H1 (cell line): Measurements from ENCODE around the gene SNRK. TPM values are rescaled to one million over a fixed set of nuclear protein-coding genes. Genes with fewer than 3 reads are reported as not detected.

Experiments
- CTCF ChIA-PET: fragments of 300-600 bp; sonication (Branson Sonifier 250); formaldehyde crosslinking; loops from one replicate; lab custom pipeline; 2021; ENCODE audit not compliant: partially characterized antibody; lab: Charles Lee
- POLR2A ChIA-PET: fragments of 300-600 bp; sonication (Branson Sonifier 250); formaldehyde crosslinking; loops from one replicate; lab custom pipeline; 2021; ENCODE audit warnings: inconsistent platforms; ENCODE audit not compliant: partially characterized antibody; lab: Charles Lee
- DNase-seq, 2 experiments: peaks; one replicate each; pipeline versions ENCODE4 v3.0.0 to v3.0.0-alpha.2; 2010 to 2022; ENCODE audit warnings: low spot score in 2 of 2, low read depth in 1 of 2, mixed read lengths in 1 of 2
- FAIRE-seq: peaks from 2 replicates; lab custom pipeline; 2011; peaks lifted over from hg19 to GRCh38; lab: Jason Lieb, UNC
- H2AFZ ChIP-seq: 2 replicates; pipeline ENCODE4 v1.8.1; 2012; ENCODE audit warnings: low read length, inconsistent platforms
- H2AK5ac ChIP-seq: 2 replicates; pipeline ENCODE4 v1.6.1; 2013; ENCODE audit warnings: low read depth, low read length
- H2BK120ac ChIP-seq: replicated peaks from 2 replicates; pipeline ENCODE3; 2013; ENCODE audit warnings: low read depth, low read length, inconsistent platforms
- H2BK12ac ChIP-seq: 2 replicates; pipeline ENCODE4 v1.6.1; 2013; ENCODE audit warnings: low read depth, low read length
- H2BK15ac ChIP-seq: 2 replicates; pipeline ENCODE4 v1.6.1; 2013; ENCODE audit warnings: low read length
- H2BK20ac ChIP-seq: 2 replicates; pipeline ENCODE4 v1.6.1; 2013; ENCODE audit warnings: low read length
- H2BK5ac ChIP-seq: 2 replicates; pipeline ENCODE4 v1.6.1; 2013; ENCODE audit warnings: low read depth, low read length
- H3K14ac ChIP-seq: 2 replicates; pipeline ENCODE4 v1.6.1; 2013; ENCODE audit warnings: inconsistent platforms; ENCODE audit not compliant: insufficient read length
- H3K18ac ChIP-seq: 2 replicates; pipeline ENCODE4 v1.6.1; 2013; ENCODE audit warnings: low read length; ENCODE audit errors: extremely low read depth
- H3K23ac ChIP-seq: 2 replicates; pipeline ENCODE4 v1.6.1; 2013; ENCODE audit warnings: inconsistent platforms; ENCODE audit not compliant: insufficient read length
- H3K23me2 ChIP-seq: 2 replicates; pipeline ENCODE4 v1.6.1; 2013; ENCODE audit warnings: low read depth, low read length
- H3K27ac ChIP-seq: 2 replicates; pipeline ENCODE4 v1.6.1; 2011; ENCODE audit warnings: low read depth, low read length, inconsistent platforms
- H3K27me3 ChIP-seq, 4 experiments: replicated peaks in 1 of 4; 1 replicate in 1 of 4; 2 replicates in 3 of 4; pipeline versions ENCODE4 v1.6.1 to v1.8.1; 2011 to 2013; ENCODE audit warnings: low read length in 3 of 4, mild to moderate bottlenecking in 3 of 4, inconsistent platforms in 2 of 4, mixed read lengths in 2 of 4, moderate library complexity in 1 of 4; ENCODE audit not compliant: control insufficient read depth in 3 of 4, insufficient read depth in 3 of 4; ENCODE audit errors: extremely low read depth in 1 of 4
- H3K36me3 ChIP-seq, 4 experiments: 2 replicates each; pipeline versions ENCODE4 v1.6.1 to v1.8.1; 2011 to 2013; ENCODE audit warnings: mild to moderate bottlenecking in 4 of 4, low read length in 3 of 4, moderate library complexity in 2 of 4, control low read depth in 1 of 4, inconsistent platforms in 1 of 4; ENCODE audit not compliant: insufficient read depth in 4 of 4, control insufficient read depth in 2 of 4
- H3K4ac ChIP-seq: replicated peaks from 2 replicates; pipeline ENCODE3; 2013; ENCODE audit warnings: low read length, low read depth, mixed read lengths, inconsistent platforms; ENCODE audit not compliant: insufficient read length
- H3K4me1 ChIP-seq, 4 experiments: replicated peaks in 1 of 4; 1 replicate in 1 of 4; 2 replicates in 3 of 4; pipeline versions ENCODE4 v1.6.1 to v1.8.1; 2011 to 2013; ENCODE audit warnings: low read length in 3 of 4, inconsistent platforms in 2 of 4, mixed read lengths in 1 of 4; ENCODE audit not compliant: insufficient read depth in 4 of 4, control insufficient read depth in 3 of 4
- H3K4me2 ChIP-seq, 2 experiments: 2 replicates each; pipeline versions ENCODE4 v1.6.1 to v1.8.1; 2011 to 2013; ENCODE audit warnings: low read depth in 2 of 2, low read length in 2 of 2, control low read depth in 1 of 2, inconsistent platforms in 1 of 2, mild to moderate bottlenecking in 1 of 2; ENCODE audit not compliant: insufficient read depth in 1 of 2
- H3K4me3 ChIP-seq, 4 experiments: fragments of 200-600, 300-600 bp in 1 of 4; sonication (generic), shearing (Covaris generic), sonication (Bioruptor Twin) in 1 of 4; 2 replicates each; pipeline versions ENCODE4 v1.5.1 to v1.8.1; 2011 to 2016; ENCODE audit warnings: low read length in 4 of 4, low read depth in 3 of 4, control low read depth in 2 of 4, inconsistent platforms in 2 of 4, mild to moderate bottlenecking in 2 of 4, mixed read lengths in 1 of 4, moderate library complexity in 1 of 4; ENCODE audit not compliant: insufficient read depth in 2 of 4; ENCODE audit errors: extremely low read depth in 1 of 4
- H3K56ac ChIP-seq: replicated peaks from 2 replicates; pipeline ENCODE3; 2013; ENCODE audit warnings: low read depth, mild to moderate bottlenecking, mixed read lengths, low read length, inconsistent platforms; ENCODE audit not compliant: insufficient read length
- H3K79me1 ChIP-seq: 2 replicates; pipeline ENCODE4 v1.6.1; 2013; ENCODE audit warnings: low read depth, low read length, control low read depth
- H3K79me2 ChIP-seq, 2 experiments: 2 replicates each; pipeline versions ENCODE4 v1.6.1 to v1.8.1; 2012 to 2013; ENCODE audit warnings: low read length in 2 of 2, mild to moderate bottlenecking in 2 of 2, inconsistent platforms in 1 of 2; ENCODE audit not compliant: insufficient read depth in 2 of 2, control insufficient read depth in 1 of 2
- H3K9ac ChIP-seq, 4 experiments: replicated peaks in 1 of 4; 1 replicate in 1 of 4; 2 replicates in 3 of 4; pipeline versions ENCODE4 v1.6.1 to v1.8.1; 2011 to 2013; ENCODE audit warnings: low read depth in 3 of 4, low read length in 3 of 4, control low read depth in 2 of 4, mild to moderate bottlenecking in 2 of 4, moderate library complexity in 2 of 4, inconsistent platforms in 1 of 4; ENCODE audit errors: extremely low read depth in 1 of 4
- H3K9me3 ChIP-seq, 2 experiments: 2 replicates each; pipeline versions ENCODE4 v1.6.1 to v1.8.1; 2012 to 2013; ENCODE audit warnings: mild to moderate bottlenecking in 2 of 2, moderate library complexity in 2 of 2, control low read depth in 1 of 2, inconsistent platforms in 1 of 2, low read depth in 1 of 2, low read length in 1 of 2, mixed read lengths in 1 of 2; ENCODE audit not compliant: insufficient read depth in 2 of 2
- H4K20me1 ChIP-seq, 2 experiments: replicated peaks in 1 of 2; 2 replicates each; pipeline versions ENCODE3 to v1.8.1; 2011 to 2013; ENCODE audit warnings: inconsistent platforms in 2 of 2, low read length in 2 of 2, mild to moderate bottlenecking in 1 of 2; ENCODE audit not compliant: insufficient read depth in 2 of 2, control insufficient read depth in 1 of 2
- H4K5ac ChIP-seq: 2 replicates; pipeline ENCODE4 v1.6.1; 2013; ENCODE audit warnings: low read length, low read depth, mixed read lengths, inconsistent platforms; ENCODE audit not compliant: insufficient read length
- H4K8ac ChIP-seq: 2 replicates; pipeline ENCODE4 v1.8.0; 2013; ENCODE audit warnings: mild to moderate bottlenecking, moderate library complexity, low read length, inconsistent platforms; ENCODE audit not compliant: insufficient read depth; ENCODE audit errors: extremely low read depth
- H4K91ac ChIP-seq: replicated peaks from 2 replicates; pipeline ENCODE3; 2013; ENCODE audit warnings: low read length, mixed read lengths, inconsistent platforms; ENCODE audit not compliant: insufficient read length
- CHD1 ChIP-seq: IDR thresholded peaks from 2 replicates; pipeline ENCODE4 v1.6.1; 2012; ENCODE audit warnings: low read depth, low read length, improper control_type of control experiment
- POU5F1 ChIP-seq: IDR thresholded peaks from 2 replicates; pipeline ENCODE4 v1.6.1; 2011; ENCODE audit warnings: low read depth, mild to moderate bottlenecking, low read length, moderate library complexity
- RNF2 ChIP-seq: fragments of 200-900, 300-1000 bp; sonication (generic); IDR thresholded peaks from 2 replicates; pipeline ENCODE4 v1.7.1; 2016; ENCODE audit warnings: borderline replicate concordance, low read depth, mild to moderate bottlenecking, antibody characterized with exemption, low read length; ENCODE audit not compliant: poor library complexity, severe bottlenecking; ENCODE audit errors: missing control alignments
- SIN3A ChIP-seq, 2 experiments: IDR thresholded peaks in 1 of 2; conservative IDR thresholded peaks in 1 of 2; 2 replicates each; pipeline ENCODE4 v1.6.1; 2011 to 2012; ENCODE audit warnings: low read length in 2 of 2, improper control_type of control experiment in 1 of 2, low read depth in 1 of 2, mild to moderate bottlenecking in 1 of 2
- TAF7 ChIP-seq: optimal IDR thresholded peaks from 2 replicates; pipeline ENCODE3; 2011; ENCODE audit warnings: low read depth, mild to moderate bottlenecking, inconsistent platforms, low read length, moderate library complexity, borderline replicate concordance
- YY1 ChIP-seq: IDR thresholded peaks from 2 replicates; pipeline ENCODE4 v1.6.1; 2011; ENCODE audit warnings: low read depth, mild to moderate bottlenecking, low read length
- polyA plus RNA-seq, 7 experiments: library from polyadenylated mRNA; depleted of rRNA in 3 of 7; stranded (reverse) in 5 of 7; unstranded in 2 of 7; fragments of >200 nt in 5 of 7; fragments of 200-250 nt in 2 of 7; gene quantifications; 1 replicate in 5 of 7; 2 replicates in 1 of 7; 4 replicates in 1 of 7; pipeline versions ENCODE4 v1.2.1 to v1.2.3, GENCODE V29; 2011 to 2013; ENCODE audit warnings: missing spikeins in 2 of 7, mixed read lengths in 2 of 7
- total RNA-seq: library from RNA; stranded (reverse); fragmentation: NEBNext Ultra II Directional; extraction: Animal tissue kit (Norgen Biotek cat#: 25700); gene quantifications from 2 replicates; pipeline ENCODE4 v1.2.1, GENCODE V29; 2021
- TF ChIP-seq, protein P1 (sequence below), 3 experiments: IDR thresholded peaks; 1 replicate in 2 of 3; 2 replicates in 1 of 3; pipeline versions ENCODE4 v1.5.1 to v1.6.1; 2011; ENCODE audit warnings: low read length in 3 of 3, mild to moderate bottlenecking in 3 of 3, inconsistent platforms in 2 of 3, low read depth in 1 of 3, moderate library complexity in 1 of 3; ENCODE audit not compliant: insufficient read depth in 1 of 3; ENCODE audit errors: control extremely low read depth in 1 of 3

The SNRK gene
- total and polyA plus RNA-seq, 2 of the 8 experiments (the other 6 are each of a cell fraction or from before 2014, with no cell fraction given) = 4.4 to 11.7 TPM

DNA sequence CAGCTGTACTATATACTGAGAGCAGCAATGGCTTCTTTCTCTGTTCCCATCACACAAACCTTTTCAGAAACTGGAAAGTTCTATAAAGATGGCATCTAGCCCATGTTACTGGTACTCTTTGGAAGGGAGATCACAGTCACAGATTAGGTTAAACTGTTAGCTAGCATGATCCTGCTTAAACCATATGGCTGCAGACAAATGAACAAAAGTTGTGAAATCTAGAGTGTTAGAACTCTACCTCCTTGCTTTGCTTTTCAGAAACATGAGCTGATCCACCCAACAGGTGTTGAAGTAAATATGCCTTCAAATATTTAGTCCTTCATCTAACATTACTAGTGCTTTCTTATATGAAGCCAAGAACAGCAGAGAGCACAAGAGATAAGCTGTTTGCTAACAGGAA is 102.6 kb downstream of the SNRK start:
- H4K91ac ChIP-seq = no peak overlapping the region
- H3K9me3 ChIP-seq = no peaks in the 10 kb centered on the region
- peaks cover 3 to 7% (median 4%) of the 10 kb centered on the region in 4 experiments; a peak in 6 of 7 replicates for H3K4me1 ChIP-seq
- peaks cover 0 to 5% (median 0%) of the 10 kb centered on the region in 4 experiments; a peak in 1 of 8 replicates for H3K36me3 ChIP-seq
- FAIRE-seq (no peak), DNase-seq (no peak)
- no peaks in the 10 kb centered on the region for H3K27me3 ChIP-seq
- no peak overlapping the region for H3K4ac ChIP-seq
- no peaks in the 10 kb centered on the region for H4K20me1 ChIP-seq
- H3K23ac ChIP-seq = no peak overlapping the region
- TF ChIP-seq, protein P1, sequence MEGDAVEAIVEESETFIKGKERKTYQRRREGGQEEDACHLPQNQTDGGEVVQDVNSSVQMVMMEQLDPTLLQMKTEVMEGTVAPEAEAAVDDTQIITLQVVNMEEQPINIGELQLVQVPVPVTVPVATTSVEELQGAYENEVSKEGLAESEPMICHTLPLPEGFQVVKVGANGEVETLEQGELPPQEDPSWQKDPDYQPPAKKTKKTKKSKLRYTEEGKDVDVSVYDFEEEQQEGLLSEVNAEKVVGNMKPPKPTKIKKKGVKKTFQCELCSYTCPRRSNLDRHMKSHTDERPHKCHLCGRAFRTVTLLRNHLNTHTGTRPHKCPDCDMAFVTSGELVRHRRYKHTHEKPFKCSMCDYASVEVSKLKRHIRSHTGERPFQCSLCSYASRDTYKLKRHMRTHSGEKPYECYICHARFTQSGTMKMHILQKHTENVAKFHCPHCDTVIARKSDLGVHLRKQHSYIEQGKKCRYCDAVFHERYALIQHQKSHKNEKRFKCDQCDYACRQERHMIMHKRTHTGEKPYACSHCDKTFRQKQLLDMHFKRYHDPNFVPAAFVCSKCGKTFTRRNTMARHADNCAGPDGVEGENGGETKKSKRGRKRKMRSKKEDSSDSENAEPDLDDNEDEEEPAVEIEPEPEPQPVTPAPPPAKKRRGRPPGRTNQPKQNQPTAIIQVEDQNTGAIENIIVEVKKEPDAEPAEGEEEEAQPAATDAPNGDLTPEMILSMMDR (IDR thresholded peaks at IDR 0.05; ENCODE audit: control extremely low read depth in 1 of 3, insufficient read depth in 1 of 3, low read depth in 1 of 3, low read length in 3 of 3) = no peak
- no peak for TF ChIP-seq CHD1
- TF ChIP-seq SIN3A (conservative IDR thresholded peaks at IDR 0.05 in 1 of 2, IDR thresholded peaks at IDR 0.05 in 1 of 2; ENCODE audit: low read depth in 1 of 2, low read length in 2 of 2) = no peak
- TF ChIP-seq YY1 = no peak
- TF ChIP-seq POU5F1 = no peak
- TF ChIP-seq TAF7 = no peak
- no peak for TF ChIP-seq RNF2
- H4K5ac ChIP-seq = no peak overlapping the region
- ChIA-PET CTCF (interaction anchor here (0.6 to 2.4 kb wide), 6 partner anchors 9 to 172 kb away, joined by 3 to 10 read pairs (median 4); no protein-coding TSS in a partner anchor), POLR2A (no interaction called here)
- H2BK12ac ChIP-seq = no peak overlapping the region
- peaks cover 4% of the 10 kb centered on the region; the same call in 1 of the 2 replicates for H3K23me2 ChIP-seq
- no peak overlapping the region for H2BK20ac ChIP-seq
- H2AK5ac ChIP-seq = no peak overlapping the region
- no peak overlapping the region for H3K14ac ChIP-seq
- no peak overlapping the region for H3K9ac ChIP-seq
- H3K56ac ChIP-seq = no peak overlapping the region
- no peak overlapping the region for H3K4me3 ChIP-seq
- no peak overlapping the region for H2BK15ac ChIP-seq
- H2AFZ ChIP-seq = no peak overlapping the region
- no peak overlapping the region for H2BK120ac ChIP-seq
- no peaks in the 10 kb centered on the region for H3K79me1 ChIP-seq
- no peak overlapping the region for H3K4me2 ChIP-seq
- no peak overlapping the region for H3K18ac ChIP-seq
- no peak overlapping the region for H3K27ac ChIP-seq
- no peaks in the 10 kb centered on the region for H3K79me2 ChIP-seq
- H4K8ac ChIP-seq = no peak overlapping the region
- H2BK5ac ChIP-seq = no peak overlapping the region
